Endothelial cell of umbilical vein (primary cell): ENCODE measurements around the gene RBMS3.

Source experiments
- CTCF ChIP-seq, 2 donors: IDR thresholded peaks; 1 replicate in 1 of 2; 2 replicates in 1 of 2; pipeline ENCODE4 v1.5.1; 2011; ENCODE audit warnings: low read length in 2 of 2, mild to moderate bottlenecking in 2 of 2, moderate library complexity in 2 of 2, control low read depth in 1 of 2, inconsistent platforms in 1 of 2, low read depth in 1 of 2; ENCODE audit not compliant: insufficient read depth in 1 of 2; ENCODE audit errors: extremely low read depth in 1 of 2
- EZH2 ChIP-seq: IDR thresholded peaks from 2 replicates; pipeline ENCODE4 v1.6.1; 2012; ENCODE audit warnings: borderline replicate concordance, low read depth, mild to moderate bottlenecking, moderate library complexity, low read length, inconsistent platforms; ENCODE audit not compliant: severe bottlenecking
- FOS ChIP-seq: IDR thresholded peaks from 2 replicates; pipeline ENCODE4 v1.6.1; 2011; ENCODE audit warnings: mild to moderate bottlenecking, low read length, moderate library complexity, borderline replicate concordance; ENCODE audit not compliant: insufficient read depth
- JUN ChIP-seq: IDR thresholded peaks from 2 replicates; pipeline ENCODE4 v1.6.1; 2011; ENCODE audit warnings: borderline replicate concordance, low read depth; ENCODE audit not compliant: insufficient read length, insufficient read depth
- MAX ChIP-seq: IDR thresholded peaks from 2 replicates; pipeline ENCODE4 v1.6.1; 2011; ENCODE audit not compliant: insufficient read depth, insufficient read length
- POLR2A ChIP-seq: IDR thresholded peaks from 2 replicates; pipeline ENCODE4 v1.6.1; 2012; ENCODE audit warnings: low read depth, mild to moderate bottlenecking, control low read depth, low read length
- POLR2AphosphoS5 ChIP-seq: IDR thresholded peaks from 2 replicates; pipeline ENCODE4 v1.6.1; 2012; ENCODE audit warnings: low read depth, mild to moderate bottlenecking, control low read depth, low read length, moderate library complexity; ENCODE audit not compliant: insufficient read depth

GRCh38 chr3:29591579-29591978 lies 310.7 kb downstream of the RBMS3 start:
- TF ChIP-seq CTCF (IDR thresholded peaks at IDR 0.05; ENCODE audit: extremely low read depth in 1 of 2, insufficient read depth in 1 of 2, low read depth in 1 of 2, low read length in 2 of 2) (no peak), POLR2A (no peak), POLR2AphosphoS5 (no peak), MAX (no peak), EZH2 (no peak), FOS (no peak), JUN (no peak)
